Measurements from ENCODE around the gene RNF167.

GRCh38 chr17:4960279-4960922 is 20.3 kb downstream of the RNF167 start:
- TF ChIP-seq CTCF (IDR thresholded peaks at IDR 0.05; ENCODE audit: low read depth, low read length) = no peak
- TF ChIP-seq EZH2phosphoT487 (IDR thresholded peaks at IDR 0.05; ENCODE audit: low read depth) = no peak
